Esophagus muscularis mucosa (tissue), 4 donors: ENCODE results near the gene EIF4G3.

Experiments
- EP300 ChIP-seq: sonication (generic); formaldehyde crosslinking; IDR thresholded peaks from one replicate; pipeline ENCODE4 v1.6.1; 2017; ENCODE audit warnings: antibody characterized with exemption
- POLR2A ChIP-seq: fragments of 450-650 bp; IDR thresholded peaks from one replicate; pipeline ENCODE4 v1.6.1; 2017; ENCODE audit warnings: antibody characterized with exemption, moderate library complexity, mild to moderate bottlenecking, low read depth
- POLR2AphosphoS5 ChIP-seq, 2 donors: sonication (generic); formaldehyde crosslinking; IDR thresholded peaks; one replicate each; pipeline ENCODE4 v1.6.1; 2017; ENCODE audit warnings: antibody characterized with exemption in 2 of 2
- TF ChIP-seq, protein P1 (sequence below), 3 experiments: fragments of 200-600 bp in 2 of 3; fragments of 450-650 bp in 1 of 3; sonication (generic) in 2 of 3; IDR thresholded peaks; one replicate each; pipeline ENCODE4 v1.5.1; 2017 to 2019; ENCODE audit warnings: antibody characterized with exemption in 3 of 3, mild to moderate bottlenecking in 2 of 3, moderate library complexity in 1 of 3

DNA sequence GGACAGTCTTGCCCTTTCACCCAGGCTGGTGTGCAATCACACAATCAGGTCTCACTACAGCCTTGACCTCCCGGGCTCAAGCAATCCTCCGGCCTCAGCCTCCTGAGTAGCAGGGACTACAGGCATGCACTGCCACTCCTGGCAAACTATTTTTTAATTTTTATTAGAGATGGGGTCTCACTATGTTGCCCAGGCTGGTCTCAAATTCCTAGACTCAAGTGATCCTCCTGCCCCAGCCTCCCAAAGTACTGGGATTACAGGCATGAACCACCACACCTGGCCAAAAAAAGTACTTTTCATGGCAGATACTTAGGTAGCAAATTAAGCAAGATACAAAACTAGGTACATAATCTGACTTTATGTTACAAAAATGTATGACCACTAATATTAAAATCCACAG, 8.3 kb downstream of the EIF4G3 start:
- TF ChIP-seq POLR2A: no peak
- TF ChIP-seq, protein P1, sequence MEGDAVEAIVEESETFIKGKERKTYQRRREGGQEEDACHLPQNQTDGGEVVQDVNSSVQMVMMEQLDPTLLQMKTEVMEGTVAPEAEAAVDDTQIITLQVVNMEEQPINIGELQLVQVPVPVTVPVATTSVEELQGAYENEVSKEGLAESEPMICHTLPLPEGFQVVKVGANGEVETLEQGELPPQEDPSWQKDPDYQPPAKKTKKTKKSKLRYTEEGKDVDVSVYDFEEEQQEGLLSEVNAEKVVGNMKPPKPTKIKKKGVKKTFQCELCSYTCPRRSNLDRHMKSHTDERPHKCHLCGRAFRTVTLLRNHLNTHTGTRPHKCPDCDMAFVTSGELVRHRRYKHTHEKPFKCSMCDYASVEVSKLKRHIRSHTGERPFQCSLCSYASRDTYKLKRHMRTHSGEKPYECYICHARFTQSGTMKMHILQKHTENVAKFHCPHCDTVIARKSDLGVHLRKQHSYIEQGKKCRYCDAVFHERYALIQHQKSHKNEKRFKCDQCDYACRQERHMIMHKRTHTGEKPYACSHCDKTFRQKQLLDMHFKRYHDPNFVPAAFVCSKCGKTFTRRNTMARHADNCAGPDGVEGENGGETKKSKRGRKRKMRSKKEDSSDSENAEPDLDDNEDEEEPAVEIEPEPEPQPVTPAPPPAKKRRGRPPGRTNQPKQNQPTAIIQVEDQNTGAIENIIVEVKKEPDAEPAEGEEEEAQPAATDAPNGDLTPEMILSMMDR (IDR thresholded peaks at IDR 0.05): no peak
- TF ChIP-seq POLR2AphosphoS5 (IDR thresholded peaks at IDR 0.05): no peak
- TF ChIP-seq EP300: no peak
